Brain microvascular endothelial cell (primary cell): ENCODE measurements around the gene KRTAP5-9.

Experiments
- DNase-seq: peaks from one replicate; pipeline ENCODE4 v3.0.0-alpha.2; 2020
- H3K27ac ChIP-seq: fragments of 250-450 bp; sonication (Bioruptor Pico); 2 replicates; pipeline ENCODE4 v1.5.1; 2020; ENCODE audit warnings: mild to moderate bottlenecking, moderate library complexity
- H3K27me3 ChIP-seq: fragments of 250-450 bp; sonication (Bioruptor Pico); replicated peaks from 2 replicates; pipeline ENCODE4 v1.5.1; 2020; ENCODE audit warnings: mild to moderate bottlenecking
- H3K36me3 ChIP-seq: fragments of 250-450 bp; sonication (Bioruptor Pico); replicated peaks from 2 replicates; pipeline ENCODE4 v1.5.1; 2020; ENCODE audit warnings: mild to moderate bottlenecking
- H3K4me3 ChIP-seq: 2 replicates; pipeline ENCODE4 v1.5.1; 2011; ENCODE audit warnings: low read depth, mild to moderate bottlenecking, control low read depth, low read length, moderate library complexity
- CTCF ChIP-seq: IDR thresholded peaks from 2 replicates; pipeline ENCODE4 v1.5.1; 2011; ENCODE audit warnings: low read depth, mild to moderate bottlenecking, moderate library complexity, low read length, control low read depth, inconsistent platforms; ENCODE audit errors: missing control alignments
- in situ Hi-C: cut with HindIII; loops from 2 replicates; pipeline ENCODE4 v1.10.0; 2017; ENCODE audit warnings: low sequenced_read_pairs, low pct_ligation_motif_present

Gene KRTAP5-9

GRCh38 chr11:71502026-71502425 is 46.2 kb upstream of the KRTAP5-9 start:
- Histone ChIP-seq H3K4me3 (no peak overlapping the region), H3K36me3 (peaks cover 27% of the 10 kb centered on the region), H3K27me3 (no peaks in the 10 kb centered on the region), H3K27ac (no peak overlapping the region)
- in situ Hi-C loops: no loop called here
- no peak for DNase-seq
- no peak for TF ChIP-seq CTCF

GRCh38 chr11:71502871-71503435 is 45.3 kb upstream of the KRTAP5-9 start:
- Histone ChIP-seq H3K27ac (no peak overlapping the region), H3K27me3 (no peaks in the 10 kb centered on the region), H3K4me3 (no peak overlapping the region), H3K36me3 (peaks cover 20% of the 10 kb centered on the region)
- no peak for DNase-seq
- TF ChIP-seq CTCF: no peak
- in situ Hi-C loops: no loop called here

- Histone ChIP-seq H3K27me3 (no peaks in the 10 kb centered on the region), H3K27ac (no peak overlapping the region), H3K36me3 (peaks cover 5% of the 10 kb centered on the region), H3K4me3 (no peak overlapping the region)
- no peak for DNase-seq
- TF ChIP-seq CTCF: no peak
- in situ Hi-C loops: no loop called here
Observed at GRCh38 chr11:71504531-71504930, 43.7 kb upstream of the KRTAP5-9 start.

- in situ Hi-C loops: no loop called here
- Histone ChIP-seq H3K4me3 (no peak overlapping the region), H3K36me3 (peaks cover 2% of the 10 kb centered on the region), H3K27ac (no peak overlapping the region), H3K27me3 (no peaks in the 10 kb centered on the region)
- no peak for TF ChIP-seq CTCF
- DNase-seq: no peak
Observed at GRCh38 chr11:71505001-71505400, 43.2 kb upstream of the KRTAP5-9 start.

GRCh38 chr11:71505781-71506180 is 42.4 kb upstream of the KRTAP5-9 start:
- Histone ChIP-seq H3K27ac (no peak overlapping the region), H3K4me3 (no peak overlapping the region), H3K27me3 (no peaks in the 10 kb centered on the region), H3K36me3 (peaks cover 2% of the 10 kb centered on the region)
- in situ Hi-C loops: no loop called here
- no peak for TF ChIP-seq CTCF
- DNase-seq: no peak

GRCh38 chr11:71507102-71507501 is 41.1 kb upstream of the KRTAP5-9 start:
- H3K4me3 ChIP-seq: no peak overlapping the region
- H3K27ac ChIP-seq: no peak overlapping the region
- TF ChIP-seq CTCF: no peak
- in situ Hi-C loops: no loop called here
- peaks cover 2% of the 10 kb centered on the region for H3K36me3 ChIP-seq
- no peak for DNase-seq
- no peaks in the 10 kb centered on the region for H3K27me3 ChIP-seq
